ENCODE measurements around the gene KCNJ15.

The KCNJ15 gene

DNA sequence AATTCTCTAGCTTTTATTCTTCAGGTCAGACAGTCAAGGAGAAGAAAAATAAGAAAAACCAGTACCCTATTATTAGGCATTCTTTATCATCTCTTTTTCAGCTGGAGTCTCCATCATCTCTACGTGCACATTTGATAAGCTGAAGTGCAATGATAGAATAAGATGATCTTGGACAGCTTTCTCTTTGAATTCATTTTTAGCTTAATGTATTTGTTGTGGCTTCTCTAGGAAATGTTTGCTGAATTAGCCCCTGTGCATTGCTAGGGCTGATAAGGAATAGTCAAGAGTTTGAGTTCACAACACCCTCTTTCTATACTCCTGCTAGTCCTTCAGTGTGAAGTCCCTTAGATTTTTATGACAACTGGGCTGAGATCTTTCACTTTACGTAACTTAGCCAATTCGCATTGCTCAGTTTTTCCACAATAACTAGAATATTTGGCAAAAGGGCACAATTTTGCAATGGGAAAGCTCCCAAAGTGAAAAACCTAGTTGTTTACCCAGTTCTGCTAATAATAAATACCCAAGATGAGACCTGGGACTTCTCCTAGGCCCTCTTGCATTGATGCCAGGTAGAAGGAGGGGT, 7.0 kb upstream of the KCNJ15 start:
- Histone ChIP-seq H3K27me3 (ENCODE audit: low read depth) (no peaks in the 10 kb centered on the region), H3K4me3 (no peak overlapping the region), H3K36me3 (replicated peaks) (no peaks in the 10 kb centered on the region), H3K4me1 (no peaks in the 10 kb centered on the region), H3K9me3 (no peaks in the 10 kb centered on the region; the same call in 1 of the 2 replicates)
- DNase-seq (ENCODE audit: low spot score in 2 of 2) = no peak
- in situ Hi-C loops (cut with MboI; ENCODE audit: low sequenced_read_pairs) = no loop called here

DNA sequence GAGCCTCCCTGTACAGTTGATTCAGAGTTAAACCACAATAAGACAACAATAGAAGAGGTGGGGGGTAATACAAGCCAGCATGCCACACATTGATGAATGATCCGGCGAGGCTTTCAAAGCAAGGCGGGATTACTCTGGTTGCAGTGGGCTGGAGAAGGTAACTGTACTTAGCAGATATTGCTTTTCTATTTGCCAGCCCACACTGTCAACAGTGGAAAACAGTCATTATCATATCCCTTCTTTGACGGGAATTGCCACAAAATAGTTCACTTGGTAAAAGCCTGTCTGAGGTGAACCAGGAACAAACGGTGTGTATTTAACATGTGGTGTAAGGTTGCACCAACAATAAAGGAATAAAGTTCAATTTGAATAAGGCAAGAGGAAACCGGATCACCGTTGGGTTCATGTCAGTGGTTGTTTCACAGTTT, 5.8 kb upstream of the KCNJ15 start:
- no peaks in the 10 kb centered on the region for H3K36me3 ChIP-seq (replicated peaks)
- no peaks in the 10 kb centered on the region for H3K4me1 ChIP-seq
- no peaks in the 10 kb centered on the region for H3K27me3 ChIP-seq (ENCODE audit: low read depth)
- no peaks in the 10 kb centered on the region; the same call in 1 of the 2 replicates for H3K9me3 ChIP-seq
- no peak for DNase-seq (ENCODE audit: low spot score in 2 of 2)
- in situ Hi-C loops (cut with MboI; ENCODE audit: low sequenced_read_pairs) = no loop called here
- no peak overlapping the region for H3K4me3 ChIP-seq

DNA sequence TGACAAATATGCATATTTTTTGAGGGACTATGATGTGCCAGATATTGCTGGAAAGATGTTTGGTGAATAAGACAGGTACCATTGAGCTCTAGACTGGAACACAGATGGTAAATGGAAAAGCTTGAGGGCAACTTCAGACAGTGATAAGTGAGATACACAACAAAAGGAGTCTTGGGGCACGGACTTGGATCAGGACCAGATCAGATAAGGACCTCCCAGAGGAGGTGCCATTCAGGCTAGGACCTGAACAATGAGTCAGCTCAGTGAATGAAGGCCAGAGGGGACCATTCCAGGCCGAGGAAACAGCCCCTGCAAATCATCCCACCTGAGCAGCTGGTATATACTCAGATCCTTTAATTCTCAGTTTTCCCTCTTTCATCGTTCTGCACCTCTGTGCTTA, 1.8 kb upstream of the KCNJ15 start:
- Histone ChIP-seq H3K4me1 (no peaks in the 10 kb centered on the region), H3K9me3 (no peaks in the 10 kb centered on the region), H3K27me3 (ENCODE audit: low read depth) (no peaks in the 10 kb centered on the region), H3K36me3 (replicated peaks) (no peaks in the 10 kb centered on the region), H3K4me3 (no peak overlapping the region)
- DNase-seq (ENCODE audit: low spot score in 2 of 2) = no peak
- in situ Hi-C loops (cut with MboI; ENCODE audit: low sequenced_read_pairs) = no loop called here

DNA sequence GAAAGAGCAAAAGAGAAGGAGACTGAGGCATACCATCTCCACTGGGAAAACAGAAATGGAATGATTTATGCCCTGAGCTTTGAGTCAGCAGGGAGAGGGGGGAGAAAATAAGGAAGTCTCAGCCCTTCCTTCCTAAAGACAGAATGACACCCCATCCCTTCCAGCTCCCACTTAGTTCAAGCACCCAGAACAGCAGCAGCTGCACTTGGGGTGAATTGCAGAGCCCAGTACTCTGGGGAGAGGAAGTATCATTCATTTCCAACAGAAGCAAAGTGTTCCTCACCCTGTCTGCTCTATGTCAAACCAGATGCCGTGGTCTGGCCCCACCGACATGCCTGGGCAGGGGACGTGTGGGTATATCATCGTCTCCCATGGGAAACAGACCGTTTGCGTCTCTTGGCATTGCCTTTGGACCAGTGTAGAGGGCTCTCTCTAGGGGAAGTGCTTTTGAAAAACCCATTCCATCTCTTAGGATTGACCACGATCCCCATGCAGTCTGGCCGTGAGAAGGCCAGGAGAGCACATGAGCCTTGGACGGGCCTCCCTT, 1.1 kb upstream of the KCNJ15 start:
- H3K9me3 ChIP-seq = no peaks in the 10 kb centered on the region

DNA sequence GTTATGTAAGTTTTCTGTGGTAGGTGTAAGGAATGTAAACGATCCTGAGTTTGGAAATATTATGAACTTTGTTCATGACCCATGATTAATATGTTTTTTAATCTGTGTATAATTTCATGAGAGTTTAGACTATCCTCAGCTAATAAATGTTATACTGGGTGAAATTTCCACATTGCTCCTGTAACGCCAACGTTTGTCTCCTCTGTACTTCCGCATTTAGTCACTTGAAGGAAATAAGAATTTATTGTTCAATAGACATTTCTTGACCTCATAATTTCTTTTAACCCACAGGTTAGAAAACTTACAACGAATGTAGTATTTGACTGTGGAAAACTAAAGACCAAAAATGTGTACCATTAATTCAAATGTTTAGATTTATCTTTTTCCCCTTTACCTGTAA, 876 bp downstream of the KCNJ15 start:
- no peaks in the 10 kb centered on the region for H3K4me1 ChIP-seq
- no peaks in the 10 kb centered on the region for H3K36me3 ChIP-seq (replicated peaks)
- DNase-seq (ENCODE audit: low spot score in 2 of 2) = no peak
- in situ Hi-C loops (cut with MboI; ENCODE audit: low sequenced_read_pairs) = no loop called here
- H3K4me3 ChIP-seq = no peak overlapping the region
- 0 out of 2 replicates have a peak, but pooled peaks cover 3% of the 10 kb centered on the region for H3K9me3 ChIP-seq
- H3K27me3 ChIP-seq (ENCODE audit: low read depth) = no peaks in the 10 kb centered on the region

More for the DNA sequence above, 1.1 kb upstream of the KCNJ15 start:
- Histone ChIP-seq H3K36me3 (replicated peaks) (no peaks in the 10 kb centered on the region), H3K27me3 (ENCODE audit: low read depth) (no peaks in the 10 kb centered on the region), H3K4me3 (no peak overlapping the region), H3K4me1 (no peaks in the 10 kb centered on the region)
- in situ Hi-C loops (cut with MboI; ENCODE audit: low sequenced_read_pairs) = no loop called here
- no peak for DNase-seq (ENCODE audit: low spot score in 2 of 2)

DNA sequence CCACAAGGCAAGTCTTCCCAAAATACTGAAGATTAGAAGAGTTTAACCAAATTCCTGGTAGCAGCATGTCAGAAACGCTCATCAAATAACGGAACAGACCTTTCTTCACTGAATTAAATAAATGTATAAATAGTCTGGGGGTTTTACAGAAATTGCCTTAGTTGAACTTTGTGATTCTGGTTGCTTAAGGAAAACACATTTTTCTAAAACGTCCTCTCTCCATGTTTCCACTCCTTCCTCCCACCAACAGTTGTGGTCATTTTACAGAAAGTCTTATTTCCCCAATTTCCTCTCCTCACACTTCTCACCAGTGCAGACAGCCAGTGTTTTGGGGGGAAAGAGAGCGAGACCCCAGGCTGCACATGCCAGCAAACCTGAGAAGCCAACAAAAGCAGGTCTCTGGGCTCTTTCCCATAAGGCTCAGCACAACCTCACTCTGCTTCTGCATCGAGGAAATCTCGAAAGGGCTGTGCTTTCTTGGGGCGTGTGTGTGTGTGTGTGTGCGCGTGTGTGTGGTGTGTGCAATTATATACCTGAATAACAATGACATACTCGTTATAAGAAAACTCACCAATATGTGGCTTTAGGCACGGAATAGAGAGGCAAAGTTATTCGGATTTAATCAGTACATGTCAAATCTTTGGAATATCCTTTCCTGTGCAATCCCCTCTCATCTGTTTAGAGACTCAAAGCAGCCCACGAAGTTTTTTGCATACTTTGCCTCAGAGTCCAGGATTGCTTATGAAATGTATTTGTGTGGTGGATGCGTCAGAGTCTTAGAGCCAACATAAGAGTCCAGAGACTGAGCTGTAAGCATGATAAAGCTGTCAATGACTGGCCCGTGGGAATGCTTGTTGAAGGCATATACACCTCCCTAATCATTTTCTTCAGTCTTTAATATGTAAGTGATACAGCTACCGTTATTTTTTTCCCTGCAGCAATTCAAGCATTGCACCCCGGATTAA, 2.0 kb downstream of the KCNJ15 start:
- DNase-seq (ENCODE audit: low spot score in 2 of 2) = no peak
- Histone ChIP-seq H3K4me3 (no peak overlapping the region), H3K9me3 (0 out of 2 replicates have a peak, but pooled peaks cover 3% of the 10 kb centered on the region), H3K4me1 (no peaks in the 10 kb centered on the region), H3K27me3 (ENCODE audit: low read depth) (no peaks in the 10 kb centered on the region), H3K36me3 (replicated peaks) (no peaks in the 10 kb centered on the region)
- in situ Hi-C loops (cut with MboI; ENCODE audit: low sequenced_read_pairs) = no loop called here

DNA sequence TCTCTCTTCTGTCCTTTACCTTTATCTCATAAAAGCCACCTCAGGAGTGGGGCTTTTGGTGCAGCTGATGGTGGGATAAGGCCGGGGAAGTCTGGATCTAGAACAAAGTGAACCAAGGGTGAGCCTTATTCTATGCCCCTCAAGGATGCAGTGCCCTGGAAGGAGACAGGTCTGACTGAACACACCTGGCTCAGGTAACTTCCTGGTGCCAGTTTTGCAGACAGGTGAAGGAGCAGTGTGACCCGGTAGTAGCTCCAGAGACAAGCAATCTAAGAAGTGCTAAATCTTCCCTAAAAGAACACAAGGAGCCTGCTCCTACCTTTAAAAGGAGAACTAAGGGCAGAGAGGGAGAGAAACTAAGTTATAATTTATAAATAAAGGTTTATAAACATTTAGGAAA, 2.9 kb downstream of the KCNJ15 start:
- in situ Hi-C loops (cut with MboI; ENCODE audit: low sequenced_read_pairs) = no loop called here
- H3K36me3 ChIP-seq (replicated peaks) = no peaks in the 10 kb centered on the region
- no peaks in the 10 kb centered on the region for H3K4me1 ChIP-seq
- H3K27me3 ChIP-seq (ENCODE audit: low read depth) = no peaks in the 10 kb centered on the region
- no peak for DNase-seq (ENCODE audit: low spot score in 2 of 2)
- H3K4me3 ChIP-seq = no peak overlapping the region
- peaks cover 3% of the 10 kb centered on the region; the same call in 1 of the 2 replicates for H3K9me3 ChIP-seq

DNA sequence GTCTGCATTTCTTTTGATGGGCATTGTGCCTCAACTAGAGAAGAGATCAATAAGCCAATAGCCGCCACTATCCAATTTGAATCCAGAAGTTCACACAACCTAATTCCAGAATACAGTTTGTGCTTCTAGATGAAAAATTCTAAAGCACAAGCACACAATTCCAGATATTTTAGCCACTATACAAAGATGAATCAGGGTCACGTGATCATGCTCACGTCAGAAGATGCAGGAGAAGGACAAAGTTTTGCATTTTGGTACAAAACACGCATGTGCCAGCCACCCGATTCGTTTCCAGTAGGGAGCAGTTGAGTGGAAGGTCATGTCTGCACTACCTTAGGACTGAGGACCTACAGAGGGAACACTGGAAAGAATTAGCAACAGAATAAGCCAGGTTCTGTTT, 3.6 kb downstream of the KCNJ15 start:
- Histone ChIP-seq H3K4me3 (no peak overlapping the region), H3K4me1 (no peaks in the 10 kb centered on the region), H3K9me3 (peaks cover 3% of the 10 kb centered on the region; the same call in 1 of the 2 replicates), H3K27me3 (ENCODE audit: low read depth) (no peaks in the 10 kb centered on the region), H3K36me3 (replicated peaks) (no peaks in the 10 kb centered on the region)
- no peak for DNase-seq (ENCODE audit: low spot score in 2 of 2)
- in situ Hi-C loops (cut with MboI; ENCODE audit: low sequenced_read_pairs) = no loop called here

DNA sequence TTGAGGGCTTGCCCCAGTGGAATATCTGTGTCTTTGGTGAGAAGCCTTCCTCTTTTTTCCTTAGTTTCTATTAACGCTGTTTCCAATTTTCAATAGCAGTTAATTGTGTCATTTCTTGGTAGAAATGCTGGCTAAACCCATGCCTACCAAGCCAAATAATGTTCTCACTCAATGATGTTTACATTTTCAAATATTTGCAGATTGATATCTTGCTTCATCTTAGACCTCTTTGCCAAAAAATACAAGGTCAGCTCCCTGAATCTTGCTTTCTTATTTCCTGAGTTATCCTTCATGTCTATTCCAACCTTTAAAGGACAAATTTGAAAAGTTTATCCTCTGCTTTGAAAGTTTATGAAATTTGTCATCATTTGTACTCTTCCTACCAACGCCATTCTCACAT, 5.1 kb downstream of the KCNJ15 start:
- H3K9me3 ChIP-seq = peaks cover 5% of the 10 kb centered on the region; the same call in 1 of the 2 replicates
- no peaks in the 10 kb centered on the region for H3K27me3 ChIP-seq (ENCODE audit: low read depth)
- no peaks in the 10 kb centered on the region for H3K36me3 ChIP-seq (replicated peaks)
- no peak overlapping the region for H3K4me3 ChIP-seq
- no peaks in the 10 kb centered on the region for H3K4me1 ChIP-seq
- DNase-seq (ENCODE audit: low spot score in 2 of 2) = no peak
- in situ Hi-C loops (cut with MboI; ENCODE audit: low sequenced_read_pairs) = no loop called here

DNA sequence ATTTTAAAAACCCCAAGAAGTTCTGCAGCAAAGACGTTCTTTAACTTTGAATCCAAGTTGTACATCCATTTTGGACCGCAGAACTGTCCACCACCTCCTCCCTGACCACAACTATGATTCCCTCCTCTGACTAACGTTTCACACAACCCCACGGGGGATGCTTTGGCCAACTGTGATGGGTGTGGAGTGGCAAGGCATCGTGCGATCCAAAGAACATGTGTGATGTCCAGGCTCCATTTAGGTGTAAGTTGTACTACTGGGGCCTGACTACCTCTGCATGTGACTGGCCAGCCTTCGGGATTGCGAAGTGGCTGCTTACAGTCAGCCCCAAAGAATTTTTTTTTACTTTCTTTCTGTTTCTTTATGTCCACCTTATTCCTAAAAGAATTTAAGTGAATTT, 6.7 kb downstream of the KCNJ15 start:
- in situ Hi-C loops (cut with MboI; ENCODE audit: low sequenced_read_pairs) = no loop called here
- Histone ChIP-seq H3K27me3 (ENCODE audit: low read depth) (no peaks in the 10 kb centered on the region), H3K9me3 (peaks cover 5% of the 10 kb centered on the region; the same call in 1 of the 2 replicates), H3K4me3 (no peak overlapping the region), H3K36me3 (replicated peaks) (no peaks in the 10 kb centered on the region), H3K4me1 (no peaks in the 10 kb centered on the region)
- no peak for DNase-seq (ENCODE audit: low spot score in 2 of 2)

DNA sequence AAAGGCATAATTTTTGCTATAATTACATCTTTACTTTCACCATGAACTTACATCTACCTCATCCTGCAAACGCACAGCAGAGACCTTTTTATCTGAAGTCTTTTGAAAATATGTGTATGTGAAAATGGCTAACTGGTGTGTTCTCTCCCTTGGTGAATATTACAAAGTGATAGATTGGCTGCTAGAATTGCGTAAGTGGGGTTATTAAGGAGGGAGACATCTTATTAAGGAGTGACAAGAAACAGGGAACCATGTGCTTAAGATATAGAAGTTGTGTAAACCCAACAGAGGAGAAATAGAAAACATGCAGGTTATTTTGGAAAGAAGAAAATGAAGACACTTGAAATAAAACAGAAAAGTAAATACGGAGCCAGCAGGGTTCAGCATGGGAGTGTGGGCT, 7.8 kb downstream of the KCNJ15 start:
- Histone ChIP-seq H3K27me3 (ENCODE audit: low read depth) (no peaks in the 10 kb centered on the region), H3K4me1 (no peaks in the 10 kb centered on the region), H3K9me3 (peaks cover 5% of the 10 kb centered on the region; the same call in 1 of the 2 replicates), H3K4me3 (no peak overlapping the region), H3K36me3 (replicated peaks) (no peaks in the 10 kb centered on the region)
- no peak for DNase-seq (ENCODE audit: low spot score in 2 of 2)
- in situ Hi-C loops (cut with MboI; ENCODE audit: low sequenced_read_pairs) = no loop called here

DNA sequence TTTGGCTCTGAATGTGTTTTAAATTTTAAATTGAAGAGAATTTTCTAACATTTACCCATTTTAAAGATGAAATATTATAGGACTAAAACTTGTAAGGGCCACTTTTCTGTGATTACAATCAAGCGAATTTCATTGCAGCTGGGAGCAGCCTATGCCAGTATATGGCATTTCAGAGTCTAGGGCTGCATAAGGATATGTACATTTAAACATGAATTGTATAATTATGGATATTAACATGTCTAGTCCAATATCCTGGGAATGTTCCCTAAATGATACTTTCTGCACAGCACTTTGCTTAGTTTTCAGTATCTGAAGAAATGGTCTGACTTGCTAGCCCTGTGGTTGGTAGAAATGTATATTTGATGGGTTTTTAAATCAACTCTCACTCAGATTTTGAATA, 8.4 kb downstream of the KCNJ15 start:
- no peaks in the 10 kb centered on the region for H3K27me3 ChIP-seq (ENCODE audit: low read depth)
- H3K4me3 ChIP-seq = no peak overlapping the region
- H3K4me1 ChIP-seq = no peaks in the 10 kb centered on the region
- no peak for DNase-seq (ENCODE audit: low spot score in 2 of 2)
- H3K9me3 ChIP-seq = peaks cover 5% of the 10 kb centered on the region; the same call in 1 of the 2 replicates
- H3K36me3 ChIP-seq (replicated peaks) = no peaks in the 10 kb centered on the region
- in situ Hi-C loops (cut with MboI; ENCODE audit: low sequenced_read_pairs) = no loop called here

DNA sequence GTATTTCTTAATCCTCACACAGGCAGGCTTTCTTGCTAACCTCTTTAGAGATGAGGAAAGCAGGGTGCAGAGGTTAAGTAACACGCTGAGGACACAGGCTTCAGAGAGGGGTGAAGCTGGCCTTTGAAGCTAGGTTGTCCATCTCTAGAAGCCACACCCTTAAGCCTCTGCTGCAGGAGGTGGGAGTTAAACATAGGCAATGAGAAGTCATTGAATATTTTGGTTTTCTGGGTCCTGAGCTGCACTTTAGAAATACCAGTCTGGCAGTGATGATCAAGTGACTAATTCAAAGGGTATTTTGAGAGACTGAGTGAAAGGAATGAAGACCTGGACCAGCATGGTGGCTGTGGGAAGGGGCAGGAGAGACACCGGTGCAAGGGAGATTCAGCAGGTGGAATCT, 9.9 kb downstream of the KCNJ15 start:
- in situ Hi-C loops (cut with MboI; ENCODE audit: low sequenced_read_pairs) = no loop called here
- Histone ChIP-seq H3K36me3 (replicated peaks) (no peaks in the 10 kb centered on the region), H3K4me1 (no peaks in the 10 kb centered on the region), H3K4me3 (no peak overlapping the region), H3K27me3 (ENCODE audit: low read depth) (no peaks in the 10 kb centered on the region), H3K9me3 (peaks cover 5% of the 10 kb centered on the region; the same call in 1 of the 2 replicates)
- DNase-seq (ENCODE audit: low spot score in 2 of 2) = no peak

Data from HAP-1 (cell line).